ENCODE measurements around the gene SBSN. TPM values are rescaled to one million over a fixed set of nuclear protein-coding genes. Genes with fewer than 3 reads are reported as not detected.

The SBSN gene
- total and polyA plus RNA-seq, 2 donors (not counting 1 experiment from before 2014, with no cell fraction given): not detected

DNA sequence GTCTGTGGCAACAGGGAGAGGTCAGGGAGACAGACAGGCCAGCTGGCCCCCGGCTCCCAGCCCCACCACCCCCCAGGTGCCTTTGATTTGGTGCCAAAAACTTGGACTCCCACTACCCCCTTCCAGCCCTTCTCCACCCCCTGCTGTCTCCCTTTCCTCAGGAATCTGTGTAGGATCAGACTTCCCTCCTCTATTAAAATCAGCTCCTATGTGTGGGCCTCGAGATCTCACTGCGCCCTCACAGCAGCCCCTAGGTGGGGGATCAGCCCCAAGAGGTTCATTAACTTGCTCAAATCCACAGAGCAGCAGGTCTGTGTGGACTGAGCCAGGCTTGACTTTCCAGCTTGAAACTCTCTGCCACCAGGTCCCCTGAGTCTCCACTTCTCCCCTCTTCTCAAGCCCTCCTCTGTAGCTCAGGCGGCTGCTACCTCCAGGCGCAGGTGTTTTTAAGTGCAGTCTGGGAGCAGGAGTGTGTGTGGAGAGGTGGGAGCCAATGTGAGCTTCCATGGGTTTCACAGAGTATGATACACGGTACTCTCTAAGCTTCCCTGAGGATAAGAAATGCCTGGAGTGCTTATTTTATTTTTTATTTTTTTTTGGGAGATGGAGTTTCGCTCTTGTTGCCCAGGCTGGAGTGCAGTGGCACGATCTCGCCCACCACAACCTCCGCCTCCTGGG is 6.8 kb upstream of the SBSN start:
- Histone ChIP-seq H4K20me1 (ENCODE audit: control insufficient read depth, insufficient read depth, low read length, poor library complexity, severe bottlenecking) (no peaks in the 10 kb centered on the region), H3K9me3 (ENCODE audit: control extremely low read depth in 1 of 3, control insufficient read depth in 2 of 3, insufficient read depth in 1 of 3, low read length in 2 of 3) (peaks cover 0 to 2% (median 0%) of the 10 kb centered on the region in 3 donors), H3K27ac (ENCODE audit: low read length in 2 of 2) (no peak overlapping the region), H3K36me3 (replicated peaks in 1 of 2; ENCODE audit: control extremely low read depth in 1 of 2, control insufficient read depth in 1 of 2, extremely low read depth in 1 of 2, insufficient read depth in 2 of 2, low read length in 1 of 2) (peaks cover 0 to 1% of the 10 kb centered on the region in 2 experiments), H2AFZ (ENCODE audit: insufficient read depth, low read depth, low read length, poor library complexity, severe bottlenecking) (no peak overlapping the region), H3K79me2 (ENCODE audit: control insufficient read depth, insufficient read depth, low read length) (no peaks in the 10 kb centered on the region), H3K9ac (ENCODE audit: low read length) (no peak overlapping the region), H3K4me1 (ENCODE audit: control insufficient read depth in 2 of 2, insufficient read depth in 2 of 2, low read length in 2 of 2) (peaks cover 10 to 19% of the 10 kb centered on the region in 2 donors), H3K4me2 (replicated peaks; ENCODE audit: low read depth, low read length, poor library complexity, severe bottlenecking) (no peak overlapping the region), H3K4me3 (ENCODE audit: control extremely low read depth in 1 of 5, extremely low read depth in 1 of 5, insufficient read depth in 1 of 5, low read depth in 2 of 5, low read length in 4 of 5) (no peak overlapping the region), H3K27me3 (replicated peaks in 1 of 4; ENCODE audit: control extremely low read depth in 1 of 4, control insufficient read depth in 3 of 4, insufficient read depth in 4 of 4, low read length in 3 of 4) (peaks cover 0 to 18% (median 1%) of the 10 kb centered on the region in 4 experiments)
- no peak for DNase-seq
- CTCF ChIA-PET: interaction anchor here (0.7 kb wide), 2 partner anchors 14 to 15 kb away, joined by 3 read pairs; no protein-coding TSS in a partner anchor
- H3K9me3 Mint-ChIP-seq (ENCODE audit: insufficient read depth): no peaks in the 10 kb centered on the region
- no peak overlapping the region for H3K27ac Mint-ChIP-seq
- WGBS (ENCODE audit: insufficient coverage): 90% methylated on average over 7 of the region's 10 CpGs
- peaks cover 20% of the 10 kb centered on the region for H3K4me1 Mint-ChIP-seq
- H3K27me3 Mint-ChIP-seq: peaks cover 24% of the 10 kb centered on the region
- POLR2A ChIA-PET: interaction anchor here (0.5 kb wide), 1 partner anchor 16 kb away, joined by 3 read pairs; no protein-coding TSS in a partner anchor
- H3K4me3 Mint-ChIP-seq: no peak overlapping the region
- ATAC-seq (ENCODE audit: low read depth): no peak
- no peak for TF ChIP-seq EZH2 (IDR thresholded peaks at IDR 0.05; ENCODE audit: borderline replicate concordance, insufficient read depth, low read depth, low read length, poor library complexity, severe bottlenecking)
- TF ChIP-seq, protein P1, sequence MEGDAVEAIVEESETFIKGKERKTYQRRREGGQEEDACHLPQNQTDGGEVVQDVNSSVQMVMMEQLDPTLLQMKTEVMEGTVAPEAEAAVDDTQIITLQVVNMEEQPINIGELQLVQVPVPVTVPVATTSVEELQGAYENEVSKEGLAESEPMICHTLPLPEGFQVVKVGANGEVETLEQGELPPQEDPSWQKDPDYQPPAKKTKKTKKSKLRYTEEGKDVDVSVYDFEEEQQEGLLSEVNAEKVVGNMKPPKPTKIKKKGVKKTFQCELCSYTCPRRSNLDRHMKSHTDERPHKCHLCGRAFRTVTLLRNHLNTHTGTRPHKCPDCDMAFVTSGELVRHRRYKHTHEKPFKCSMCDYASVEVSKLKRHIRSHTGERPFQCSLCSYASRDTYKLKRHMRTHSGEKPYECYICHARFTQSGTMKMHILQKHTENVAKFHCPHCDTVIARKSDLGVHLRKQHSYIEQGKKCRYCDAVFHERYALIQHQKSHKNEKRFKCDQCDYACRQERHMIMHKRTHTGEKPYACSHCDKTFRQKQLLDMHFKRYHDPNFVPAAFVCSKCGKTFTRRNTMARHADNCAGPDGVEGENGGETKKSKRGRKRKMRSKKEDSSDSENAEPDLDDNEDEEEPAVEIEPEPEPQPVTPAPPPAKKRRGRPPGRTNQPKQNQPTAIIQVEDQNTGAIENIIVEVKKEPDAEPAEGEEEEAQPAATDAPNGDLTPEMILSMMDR (IDR thresholded peaks at IDR 0.05): no peak
- intact Hi-C loops (cut with micrococcal nuclease): no loop called here

DNA sequence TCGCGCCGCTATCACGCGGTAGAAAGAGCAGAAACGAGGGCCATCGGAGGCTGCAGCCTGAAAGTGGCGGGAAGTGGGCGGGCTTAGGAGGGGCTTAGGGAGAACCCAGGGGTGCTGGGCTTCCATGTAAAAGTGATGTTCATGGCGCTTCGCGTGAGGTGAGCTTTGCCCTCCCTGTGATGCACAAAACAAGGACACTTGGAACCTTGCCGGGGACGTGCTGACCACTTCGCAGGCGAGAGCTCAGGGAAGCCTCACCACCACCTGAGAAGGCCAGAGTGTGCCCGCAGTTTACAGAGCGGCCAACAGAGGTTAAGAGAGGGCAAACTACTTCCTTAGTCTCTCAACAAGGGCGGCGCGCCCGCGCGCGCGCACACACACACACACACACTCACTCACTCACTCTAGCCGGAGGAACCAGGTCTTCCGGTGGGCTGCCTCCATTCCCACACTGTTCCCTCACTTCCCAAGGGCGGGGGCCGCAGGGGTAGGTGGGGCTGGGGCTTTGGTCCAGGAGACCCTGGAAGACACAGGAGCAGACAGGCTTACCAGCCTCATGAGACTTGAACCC is 5.8 kb upstream of the SBSN start:
- Histone ChIP-seq H3K9me3 (ENCODE audit: control extremely low read depth in 1 of 3, control insufficient read depth in 2 of 3, insufficient read depth in 1 of 3, low read length in 2 of 3) (peaks cover 0 to 2% (median 0%) of the 10 kb centered on the region in 3 donors), H4K20me1 (ENCODE audit: control insufficient read depth, insufficient read depth, low read length, poor library complexity, severe bottlenecking) (no peaks in the 10 kb centered on the region), H3K9ac (ENCODE audit: low read length) (peak overlapping the region; percentile 17), H3K4me2 (replicated peaks; ENCODE audit: low read depth, low read length, poor library complexity, severe bottlenecking) (peak overlapping the region; percentile 69), H2AFZ (ENCODE audit: insufficient read depth, low read depth, low read length, poor library complexity, severe bottlenecking) (peak overlapping the region; percentile 59), H3K79me2 (ENCODE audit: control insufficient read depth, insufficient read depth, low read length) (no peaks in the 10 kb centered on the region), H3K36me3 (replicated peaks in 1 of 2; ENCODE audit: control extremely low read depth in 1 of 2, control insufficient read depth in 1 of 2, extremely low read depth in 1 of 2, insufficient read depth in 2 of 2, low read length in 1 of 2) (no peaks in the 10 kb centered on the region), H3K27me3 (replicated peaks in 1 of 4; ENCODE audit: control extremely low read depth in 1 of 4, control insufficient read depth in 3 of 4, insufficient read depth in 4 of 4, low read length in 3 of 4) (peaks cover 0 to 20% (median 5%) of the 10 kb centered on the region in 4 experiments), H3K4me3 (ENCODE audit: control extremely low read depth in 1 of 5, extremely low read depth in 1 of 5, insufficient read depth in 1 of 5, low read depth in 2 of 5, low read length in 4 of 5) (peak overlapping the region in 3 of 5 experiments; percentile 20 to 35 (median 35)), H3K27ac (ENCODE audit: low read length in 2 of 2) (no peak overlapping the region), H3K4me1 (ENCODE audit: control insufficient read depth in 2 of 2, insufficient read depth in 2 of 2, low read length in 2 of 2) (peaks cover 10 to 14% of the 10 kb centered on the region in 2 donors)
- Mint-ChIP-seq H3K9me3 (ENCODE audit: insufficient read depth) (no peaks in the 10 kb centered on the region), H3K27ac (peak overlapping the region; percentile 41), H3K27me3 (peaks cover 32% of the 10 kb centered on the region), H3K4me3 (peak overlapping the region; percentile 79), H3K4me1 (peaks cover 15% of the 10 kb centered on the region)
- DNase-seq (peak; percentile 71), ATAC-seq (ENCODE audit: low read depth) (peak; percentile 61)
- 7% methylated on average over 20 of the region's 30 CpGs for WGBS (ENCODE audit: insufficient coverage)
- intact Hi-C loops (cut with micrococcal nuclease): no loop called here
- TF ChIP-seq, protein P1 (IDR thresholded peaks at IDR 0.05): no peak
- no peak for TF ChIP-seq EZH2 (IDR thresholded peaks at IDR 0.05; ENCODE audit: borderline replicate concordance, insufficient read depth, low read depth, low read length, poor library complexity, severe bottlenecking)
- POLR2A ChIA-PET: no interaction called here
- CTCF ChIA-PET: no interaction called here

All from B cell (primary cell).